GM13976 (cell line): Measurements from ENCODE around the gene TMEM163.
"Not testable (repeated sequence)": the region's sequence is repeated elsewhere in the genome, so short reads cannot be mapped to it uniquely, and the experiment has no call there.

Experiments
- DNase-seq: peaks from one replicate; pipeline ENCODE4 v3.0.0; 2012; ENCODE audit warnings: low spot score
- in situ Hi-C: fragments of 300-500 bp; cut with MboI; formaldehyde crosslinking; loops from one replicate; pipeline ENCODE4 v1.12.0; 2022; ENCODE audit warnings: low sequenced_read_pairs, mixed read lengths, inconsistent platforms; ENCODE audit not compliant: unreplicated experiment
- TF ChIP-seq, protein P1 (sequence below): IDR thresholded peaks from 2 replicates; pipeline ENCODE4 v1.5.1; 2012; ENCODE audit warnings: borderline replicate concordance, mild to moderate bottlenecking; ENCODE audit not compliant: insufficient read depth; ENCODE audit errors: extremely low read depth, missing control alignments, control extremely low read depth

TMEM163 gene

DNA sequence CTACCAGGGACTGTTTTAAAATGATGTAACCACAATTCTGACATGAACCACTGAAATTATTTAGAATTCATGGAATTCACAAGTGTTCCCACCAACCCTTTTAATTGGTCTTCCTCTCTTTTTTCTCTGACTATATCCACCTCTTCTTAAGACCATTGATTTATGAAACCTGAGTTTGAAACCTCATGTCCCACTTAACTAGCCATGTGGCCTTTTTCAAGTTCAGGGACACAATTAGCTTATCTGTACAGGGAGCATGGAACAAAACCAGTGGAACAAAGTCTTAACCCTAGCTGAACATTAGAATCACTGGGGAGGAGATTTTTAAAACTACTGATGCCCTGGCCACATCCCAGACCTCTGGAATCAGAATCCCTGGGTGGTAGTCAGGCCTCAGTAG lies 41.6 kb upstream of the TMEM163 start:
- in situ Hi-C loops: no loop called here
- no peak for DNase-seq
- TF ChIP-seq, protein P1, sequence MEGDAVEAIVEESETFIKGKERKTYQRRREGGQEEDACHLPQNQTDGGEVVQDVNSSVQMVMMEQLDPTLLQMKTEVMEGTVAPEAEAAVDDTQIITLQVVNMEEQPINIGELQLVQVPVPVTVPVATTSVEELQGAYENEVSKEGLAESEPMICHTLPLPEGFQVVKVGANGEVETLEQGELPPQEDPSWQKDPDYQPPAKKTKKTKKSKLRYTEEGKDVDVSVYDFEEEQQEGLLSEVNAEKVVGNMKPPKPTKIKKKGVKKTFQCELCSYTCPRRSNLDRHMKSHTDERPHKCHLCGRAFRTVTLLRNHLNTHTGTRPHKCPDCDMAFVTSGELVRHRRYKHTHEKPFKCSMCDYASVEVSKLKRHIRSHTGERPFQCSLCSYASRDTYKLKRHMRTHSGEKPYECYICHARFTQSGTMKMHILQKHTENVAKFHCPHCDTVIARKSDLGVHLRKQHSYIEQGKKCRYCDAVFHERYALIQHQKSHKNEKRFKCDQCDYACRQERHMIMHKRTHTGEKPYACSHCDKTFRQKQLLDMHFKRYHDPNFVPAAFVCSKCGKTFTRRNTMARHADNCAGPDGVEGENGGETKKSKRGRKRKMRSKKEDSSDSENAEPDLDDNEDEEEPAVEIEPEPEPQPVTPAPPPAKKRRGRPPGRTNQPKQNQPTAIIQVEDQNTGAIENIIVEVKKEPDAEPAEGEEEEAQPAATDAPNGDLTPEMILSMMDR: no peak

GRCh38 chr2:134758633-134759032 lies 39.8 kb upstream of the TMEM163 start:
- in situ Hi-C loops: no loop called here
- TF ChIP-seq, protein P1: no peak
- no peak for DNase-seq

GRCh38 chr2:134751981-134752380 lies 33.2 kb upstream of the TMEM163 start:
- DNase-seq, in situ Hi-C loops: not testable (repeated sequence)

DNA sequence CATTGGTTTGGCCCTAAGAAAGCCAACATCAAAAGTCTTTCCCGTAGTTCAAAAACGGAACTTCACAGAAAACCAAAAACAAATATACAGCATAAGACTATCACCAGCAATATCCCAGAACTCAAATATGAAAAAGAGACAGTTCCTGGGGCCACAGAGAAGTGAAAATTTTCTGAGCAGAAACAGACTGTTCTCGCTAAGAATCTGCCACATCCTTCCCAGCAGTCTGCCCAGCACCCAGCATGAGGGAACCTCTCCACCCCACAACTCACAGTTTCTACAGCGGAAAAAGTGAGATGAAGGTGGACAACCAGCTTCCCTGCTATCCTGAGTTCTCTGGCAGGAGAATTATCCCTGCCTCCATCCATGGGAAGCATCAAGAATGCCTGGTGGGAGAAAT lies 26.7 kb upstream of the TMEM163 start:
- DNase-seq: no peak
- in situ Hi-C loops: no loop called here
- TF ChIP-seq, protein P1: no peak

DNA sequence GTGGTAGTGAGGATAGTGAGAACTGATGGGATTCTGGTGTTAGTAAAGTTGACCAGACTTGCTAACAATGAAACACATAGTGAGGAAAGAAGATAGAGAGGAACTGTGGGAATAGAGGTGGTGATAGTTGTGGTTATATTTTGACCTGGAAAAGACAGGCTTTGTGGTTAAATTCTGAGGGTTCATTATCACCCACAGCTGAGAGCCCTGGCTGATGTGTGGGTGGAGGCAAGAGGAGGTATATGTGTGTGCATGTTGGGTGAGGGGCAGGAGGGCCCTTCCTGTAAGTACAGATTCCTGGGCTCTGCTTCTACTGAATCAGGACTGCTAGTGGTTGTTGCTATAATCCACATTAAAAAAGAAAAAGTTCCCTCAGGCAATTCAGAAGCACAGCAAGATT lies 26.2 kb upstream of the TMEM163 start:
- in situ Hi-C loops: no loop called here
- no peak for DNase-seq
- TF ChIP-seq, protein P1: no peak

GRCh38 chr2:134739879-134740301 lies 21.1 kb upstream of the TMEM163 start:
- in situ Hi-C loops: no loop called here
- TF ChIP-seq, protein P1: no peak
- DNase-seq: peak; percentile 62

GRCh38 chr2:134739236-134739878 lies 20.6 kb upstream of the TMEM163 start:
- TF ChIP-seq, protein P1: no peak
- no peak for DNase-seq
- in situ Hi-C loops: no loop called here
